K562 (cell line): ENCODE results near the gene FMC1. TPM values are rescaled to one million over a fixed set of nuclear protein-coding genes. Genes with fewer than 3 reads are reported as not detected.

Experiments
- CBX2 ChIP-seq: fragments of 200-600 bp; sonication (generic); IDR thresholded peaks from one replicate; pipeline ENCODE4 v1.6.1; 2012; ENCODE audit warnings: mild to moderate bottlenecking, low read length, inconsistent platforms; ENCODE audit not compliant: insufficient read depth, poor library complexity, severe bottlenecking
- CBX3 ChIP-seq, 2 experiments: IDR thresholded peaks; 1 replicate in 1 of 2; 2 replicates in 1 of 2; pipeline ENCODE4 v1.6.1; 2012; ENCODE audit warnings: inconsistent platforms in 2 of 2, low read length in 2 of 2, borderline replicate concordance in 1 of 2, control low read depth in 1 of 2
- CC2D1A ChIP-seq: fragments of 450-650 bp; IDR thresholded peaks from 2 replicates; pipeline ENCODE4 v1.6.1; 2017; ENCODE audit warnings: mild to moderate bottlenecking
- ERF ChIP-seq: fragments of 450-650 bp; formaldehyde crosslinking; IDR thresholded peaks from 2 replicates; pipeline ENCODE4 v1.4.0; 2020; ENCODE audit warnings: mild to moderate bottlenecking, mixed read lengths
- GABPB2 ChIP-seq: fragments of 250-450 bp; sonication (Bioruptor Pico); conservative IDR thresholded peaks from 2 replicates; pipeline ENCODE4 v1.5.1; 2021; ENCODE audit warnings: mild to moderate bottlenecking
- HMG20B ChIP-seq: fragments of 250-450 bp; sonication (Bioruptor Pico); IDR thresholded peaks from 2 replicates; pipeline ENCODE4 v1.5.0; 2021; ENCODE audit warnings: mild to moderate bottlenecking
- KDM2B ChIP-seq: fragments of 250-450 bp; sonication (Bioruptor Pico); IDR thresholded peaks from 2 replicates; pipeline ENCODE4 v1.8.0; 2021; ENCODE audit warnings: mild to moderate bottlenecking, moderate library complexity
- L3MBTL2 ChIP-seq: fragments of 450-650 bp; IDR thresholded peaks from 2 replicates; pipeline ENCODE4 v1.6.1; 2016; ENCODE audit warnings: mild to moderate bottlenecking, moderate library complexity
- LEF1 ChIP-seq: fragments of 450-650 bp; IDR thresholded peaks from 2 replicates; pipeline ENCODE4 v1.6.1; 2016; ENCODE audit warnings: mild to moderate bottlenecking
- RBM34 ChIP-seq: fragments of 200-400 bp; formaldehyde crosslinking; IDR thresholded peaks from 2 replicates; pipeline ENCODE4 v1.6.1; 2018; ENCODE audit warnings: low read length, borderline replicate concordance; ENCODE audit not compliant: insufficient read depth
- SIN3A ChIP-seq, 2 experiments: fragments of 150-350 bp in 1 of 2; IDR thresholded peaks; 2 replicates each; pipeline ENCODE4 v1.6.1; 2011 to 2016; ENCODE audit warnings: borderline replicate concordance in 2 of 2, low read depth in 2 of 2, low read length in 2 of 2, mild to moderate bottlenecking in 2 of 2, moderate library complexity in 2 of 2; ENCODE audit not compliant: control insufficient read depth in 1 of 2
- STAT5B ChIP-seq: fragments of 250-450 bp; sonication (Bioruptor Pico); IDR thresholded peaks from 2 replicates; pipeline ENCODE4 v1.8.0; 2021; ENCODE audit warnings: mild to moderate bottlenecking, inconsistent platforms
- TAF1 ChIP-seq: IDR thresholded peaks from 2 replicates; pipeline ENCODE4 v1.6.1; 2011; ENCODE audit warnings: mild to moderate bottlenecking, low read length, moderate library complexity; ENCODE audit not compliant: insufficient read depth, control insufficient read depth, severe bottlenecking; ENCODE audit errors: extremely low read depth
- TFAP4 ChIP-seq: sonication (generic); formaldehyde crosslinking; IDR thresholded peaks from 2 replicates; pipeline ENCODE4 v1.8.0; 2022; ENCODE audit warnings: missing genetic modification reagents, mild to moderate bottlenecking, moderate library complexity, borderline replicate concordance
- TGIF2 ChIP-seq: sonication (generic); formaldehyde crosslinking; IDR thresholded peaks from 2 replicates; pipeline ENCODE4 v1.8.1; 2022; ENCODE audit warnings: mild to moderate bottlenecking, missing genetic modification reagents, moderate library complexity
- TRIM24 ChIP-seq, 2 experiments: fragments of 450-650 bp; IDR thresholded peaks; 2 replicates each; pipeline ENCODE4 v1.6.1; 2016
- WHSC1 ChIP-seq: IDR thresholded peaks from one replicate; pipeline ENCODE4 v1.6.1; 2012; ENCODE audit warnings: low read length, control low read depth, inconsistent platforms
- ZBTB34 ChIP-seq: fragments of 250-450 bp; sonication (Bioruptor Pico); IDR thresholded peaks from 2 replicates; pipeline ENCODE4 v1.8.0; 2021; ENCODE audit warnings: mild to moderate bottlenecking, moderate library complexity
- ZNF165 ChIP-seq: fragments of 250-450 bp; sonication (Bioruptor Pico); IDR thresholded peaks from 2 replicates; pipeline ENCODE4 v1.4.0; 2020; ENCODE audit warnings: borderline replicate concordance
- ZNF263 ChIP-seq: sonication (generic); formaldehyde crosslinking; IDR thresholded peaks from 2 replicates; pipeline ENCODE4 v1.8.0; 2022; ENCODE audit warnings: mild to moderate bottlenecking, missing genetic modification reagents, borderline replicate concordance
- ZNF518B ChIP-seq: fragments of 250-450 bp; sonication (Bioruptor Pico); IDR thresholded peaks from 2 replicates; pipeline ENCODE4 v1.5.0; 2021; ENCODE audit warnings: mild to moderate bottlenecking, moderate library complexity
- ZNF583 ChIP-seq: fragments of 250-450 bp; sonication (Bioruptor Pico); IDR thresholded peaks from 2 replicates; pipeline ENCODE4 v1.4.0; 2020
- ZSCAN32 ChIP-seq: fragments of 450-650 bp; formaldehyde crosslinking; IDR thresholded peaks from 2 replicates; pipeline ENCODE4 v1.4.0; 2020; ENCODE audit warnings: mild to moderate bottlenecking, moderate library complexity
- polyA plus RNA-seq, 8 experiments: library from polyadenylated mRNA; depleted of rRNA in 4 of 8; stranded (reverse) in 5 of 8; unstranded in 3 of 8; fragments of >200 nt; fragmentation: Nextera tagmentation in 2 of 8; fragmentation: Illumina TruSeq in 1 of 8; extraction: Ambion mirVana in 2 of 8; extraction: Trizol in 1 of 8; gene quantifications; 2 replicates each; pipeline versions ENCODE4 v1.2.1 to v1.2.3, GENCODE V29; 2011 to 2014; ENCODE audit warnings: inconsistent platforms in 1 of 8, missing spikeins in 1 of 8
- total RNA-seq, 7 experiments: library from RNA; depleted of rRNA in 6 of 7; stranded (reverse); fragments of >200 nt in 6 of 7; fragmentation: Illumina TruSeq in 2 of 7; extraction: Trizol in 2 of 7; gene quantifications; 2 replicates each; pipeline versions ENCODE4 v1.2.1 to v1.2.3, GENCODE V29; 2011 to 2021; ENCODE audit warnings: low replicate concordance in 1 of 7

Gene FMC1
- total and polyA plus RNA-seq, 9 of the 15 experiments (the other 6 are each of a cell fraction or from before 2014, with no cell fraction given): 14.0 to 116 (median 29.0) TPM

GRCh38 chr7:139341058-139341775 lies at the start of gene FMC1 (continued):
- TF ChIP-seq TFAP4 (CRISPR knock-in tag): peak; percentile 89; the same call in 1 of the 2 replicates
- TF ChIP-seq WHSC1: no peak
- peak; percentile 64; the same call in 1 of the 2 replicates for TF ChIP-seq KDM2B (CRISPR knock-in tag)
- TF ChIP-seq ZNF583 (CRISPR knock-in tag): peak; percentile 19
- TF ChIP-seq HMG20B (CRISPR knock-in tag): peak; percentile 46; the same call in 1 of the 2 replicates
- no peak for TF ChIP-seq LEF1
- peak; percentile 30 to 43; a peak in 2 of 4 replicates for TF ChIP-seq SIN3A (IDR thresholded peaks at IDR 0.05; ENCODE audit: borderline replicate concordance in 2 of 2, control insufficient read depth in 1 of 2, low read depth in 2 of 2, low read length in 2 of 2)
- TF ChIP-seq GABPB2 (CRISPR knock-in tag): peak; percentile 62; the same call in 1 of the 2 replicates
- peak; percentile 69 for TF ChIP-seq CC2D1A
- peak; percentile 97 for TF ChIP-seq ZNF263 (CRISPR knock-in tag)
- 0 out of 2 replicates have a peak, but pooled peaks have one; percentile 31 for TF ChIP-seq ERF (CRISPR knock-in tag)
- no peak; a peak in 2 of 3 replicates for TF ChIP-seq CBX3 (IDR thresholded peaks at IDR 0.05; ENCODE audit: borderline replicate concordance in 1 of 2, low read length in 2 of 2)
- TF ChIP-seq ZNF165 (CRISPR knock-in tag): peak; percentile 19; the same call in 1 of the 2 replicates
- no peak for TF ChIP-seq ZNF518B (CRISPR knock-in tag)
- peak; percentile 45 for TF ChIP-seq L3MBTL2
- TF ChIP-seq ZBTB34 (CRISPR knock-in tag): no peak
- TF ChIP-seq STAT5B (CRISPR knock-in tag): no peak
- no peak for TF ChIP-seq CBX2
- no peak for TF ChIP-seq RBM34
- 0 out of 4 replicates have a peak, but pooled peaks have one; percentile 7 to 9 for TF ChIP-seq TRIM24 (IDR thresholded peaks at IDR 0.05)
- peak; percentile 96 for TF ChIP-seq TAF1
- TF ChIP-seq TGIF2 (CRISPR knock-in tag): no peak; the same call in 1 of the 2 replicates
- TF ChIP-seq ZSCAN32 (CRISPR knock-in tag): 0 out of 2 replicates have a peak, but pooled peaks have one; percentile 36
